ENCODE data around the gene FRMD4A. TPM values are rescaled to one million over a fixed set of nuclear protein-coding genes. Genes with fewer than 3 reads are reported as not detected.

FRMD4A gene
- total RNA-seq, 1 donor from 2014 or later = 9.6 TPM

GRCh38 chr10:14293526-14293925 is 37.2 kb downstream of the FRMD4A start:
- ATAC-seq = no peak

GRCh38 chr10:14291296-14291695 is 39.4 kb downstream of the FRMD4A start:
- no peak for ATAC-seq

GRCh38 chr10:14285941-14286560 is 44.7 kb downstream of the FRMD4A start:
- no peak for ATAC-seq

GRCh38 chr10:14282276-14282675 is 48.4 kb downstream of the FRMD4A start:
- no peak for ATAC-seq

- ATAC-seq = no peak
Observed at GRCh38 chr10:14278533-14278932, 52.2 kb downstream of the FRMD4A start.

- ATAC-seq = no peak
Observed at GRCh38 chr10:14276210-14276609, 54.5 kb downstream of the FRMD4A start.

- ATAC-seq = no peak
Observed at GRCh38 chr10:14271621-14272020, 59.1 kb downstream of the FRMD4A start.

GRCh38 chr10:14270370-14270769 is 60.4 kb downstream of the FRMD4A start:
- ATAC-seq = no peak

- no peak for ATAC-seq
Observed at GRCh38 chr10:14265709-14266108, 65.0 kb downstream of the FRMD4A start.

GRCh38 chr10:14262836-14263425 is 67.8 kb downstream of the FRMD4A start:
- no peak for ATAC-seq

GRCh38 chr10:14261336-14261735 is 69.4 kb downstream of the FRMD4A start:
- no peak for ATAC-seq

- ATAC-seq = no peak
Observed at GRCh38 chr10:14259696-14260566, 70.8 kb downstream of the FRMD4A start.

- no peak for ATAC-seq
Observed at GRCh38 chr10:14254368-14254767, 76.4 kb downstream of the FRMD4A start.

- ATAC-seq = no peak
Observed at GRCh38 chr10:14253711-14254110, 77.0 kb downstream of the FRMD4A start.

GRCh38 chr10:14253079-14253478 is 77.6 kb downstream of the FRMD4A start:
- ATAC-seq = no peak

- no peak for ATAC-seq
Observed at GRCh38 chr10:14250496-14251076, 80.1 kb downstream of the FRMD4A start.

- no peak for ATAC-seq
Observed at GRCh38 chr10:14247377-14248116, 83.2 kb downstream of the FRMD4A start.

- no peak for ATAC-seq
Observed at GRCh38 chr10:14244801-14245211, 85.9 kb downstream of the FRMD4A start.

GRCh38 chr10:14244147-14244546 is 86.6 kb downstream of the FRMD4A start:
- ATAC-seq = no peak

GRCh38 chr10:14243221-14243620 is 87.5 kb downstream of the FRMD4A start:
- ATAC-seq = no peak

GRCh38 chr10:14241196-14241595 is 89.5 kb downstream of the FRMD4A start:
- ATAC-seq = no peak
